CD14-positive monocyte (primary cell): ENCODE results near the gene BAG3. TPM values are rescaled to one million over a fixed set of nuclear protein-coding genes. Genes with fewer than 3 reads are reported as not detected.

Source experiments
- DNase-seq, 3 donors: peaks; one replicate each; pipeline ENCODE4 v3.0.0-alpha.2; 2011 to 2022
- H2AFZ ChIP-seq: 2 replicates; pipeline ENCODE4 v1.6.0; 2012; ENCODE audit warnings: mild to moderate bottlenecking, low read depth, low read length, inconsistent platforms; ENCODE audit not compliant: insufficient read depth, poor library complexity, severe bottlenecking
- H3K27ac ChIP-seq, 2 donors: 1 replicate in 1 of 2; 2 replicates in 1 of 2; pipeline ENCODE4 v1.5.1; 2012 to 2013; ENCODE audit warnings: low read length in 2 of 2, control low read depth in 1 of 2, inconsistent platforms in 1 of 2, low read depth in 1 of 2, mild to moderate bottlenecking in 1 of 2
- H3K27me3 ChIP-seq, 2 donors: one replicate each; pipeline versions ENCODE4 v1.6.0 to v1.6.1; 2011 to 2013; ENCODE audit warnings: low read length in 2 of 2; ENCODE audit not compliant: control insufficient read depth in 2 of 2, insufficient read depth in 2 of 2
- H3K36me3 ChIP-seq, 2 donors: replicated peaks in 1 of 2; 1 replicate in 1 of 2; 2 replicates in 1 of 2; pipeline versions ENCODE4 v1.5.1 to v1.6.1; 2012 to 2013; ENCODE audit warnings: low read length in 2 of 2, control low read depth in 1 of 2, inconsistent platforms in 1 of 2, mild to moderate bottlenecking in 1 of 2; ENCODE audit not compliant: insufficient read depth in 2 of 2, control insufficient read depth in 1 of 2
- H3K4me1 ChIP-seq, 2 donors: 1 replicate in 1 of 2; 2 replicates in 1 of 2; pipeline versions ENCODE4 v1.5.1 to v1.6.1; 2012 to 2013; ENCODE audit warnings: low read length in 2 of 2, control low read depth in 1 of 2, inconsistent platforms in 1 of 2, mild to moderate bottlenecking in 1 of 2, moderate library complexity in 1 of 2; ENCODE audit not compliant: insufficient read depth in 2 of 2, control insufficient read depth in 1 of 2
- H3K4me2 ChIP-seq: replicated peaks from 2 replicates; pipeline ENCODE3; 2012; ENCODE audit warnings: low read length, moderate library complexity, mild to moderate bottlenecking; ENCODE audit not compliant: poor library complexity, severe bottlenecking; ENCODE audit errors: extremely low read depth
- H3K4me3 ChIP-seq, 3 experiments: fragments of 200-600 bp in 1 of 3; sonication (generic) in 1 of 3; replicated peaks in 1 of 3; 1 replicate in 2 of 3; 2 replicates in 1 of 3; pipeline ENCODE4 v1.5.1; 2011 to 2013; ENCODE audit warnings: low read length in 3 of 3, mild to moderate bottlenecking in 3 of 3, control low read depth in 2 of 3, low read depth in 2 of 3, inconsistent platforms in 1 of 3, moderate library complexity in 1 of 3
- H3K79me2 ChIP-seq: 2 replicates; pipeline ENCODE4 v1.6.0; 2012; ENCODE audit warnings: mild to moderate bottlenecking, control low read depth, inconsistent platforms, low read length, moderate library complexity; ENCODE audit not compliant: insufficient read depth
- H3K9ac ChIP-seq: 2 replicates; pipeline ENCODE4 v1.6.0; 2017; ENCODE audit warnings: low read length, mild to moderate bottlenecking; ENCODE audit not compliant: insufficient read depth, poor library complexity, severe bottlenecking
- H3K9me3 ChIP-seq, 2 donors: replicated peaks in 1 of 2; 1 replicate in 1 of 2; 2 replicates in 1 of 2; pipeline versions ENCODE4 v1.5.1 to v1.6.1; 2012 to 2013; ENCODE audit warnings: low read length in 2 of 2, control low read depth in 1 of 2; ENCODE audit not compliant: control insufficient read depth in 1 of 2, insufficient read depth in 1 of 2
- H4K20me1 ChIP-seq: 2 replicates; pipeline ENCODE4 v1.6.0; 2012; ENCODE audit warnings: mild to moderate bottlenecking, low read length, control low read depth, moderate library complexity; ENCODE audit not compliant: insufficient read depth
- H3K27ac Mint-ChIP-seq, 7 donors: one replicate each; pipeline ENCODE4 v1.8.0; 2020; ENCODE audit warnings: mild to moderate bottlenecking in 7 of 7, mixed read lengths in 7 of 7, moderate library complexity in 6 of 7, inconsistent platforms in 2 of 7
- H3K27me3 Mint-ChIP-seq, 3 donors: one replicate each; pipeline ENCODE4 v1.8.0; 2021 to 2022; ENCODE audit warnings: low read depth in 3 of 3, mild to moderate bottlenecking in 3 of 3, mixed read lengths in 3 of 3, moderate library complexity in 3 of 3, inconsistent platforms in 1 of 3
- H3K36me3 Mint-ChIP-seq, 2 donors: one replicate each; pipeline ENCODE4 v1.8.0; 2020; ENCODE audit warnings: mixed read lengths in 2 of 2, inconsistent platforms in 1 of 2, mild to moderate bottlenecking in 1 of 2
- H3K4me1 Mint-ChIP-seq: one replicate; pipeline ENCODE4 v1.8.0; 2020; ENCODE audit warnings: mild to moderate bottlenecking, mixed read lengths
- H3K4me3 Mint-ChIP-seq, 2 donors: one replicate each; pipeline ENCODE4 v1.8.0; 2020; ENCODE audit warnings: mild to moderate bottlenecking in 2 of 2, mixed read lengths in 2 of 2, moderate library complexity in 1 of 2
- H3K9me3 Mint-ChIP-seq, 7 donors: one replicate each; pipeline ENCODE4 v1.8.0; 2020 to 2022; ENCODE audit warnings: mixed read lengths in 7 of 7, mild to moderate bottlenecking in 6 of 7, moderate library complexity in 6 of 7, inconsistent platforms in 2 of 7
- WGBS: methylation state at CpG from one replicate; pipeline ENCODE4 v1.1.5; 2013; ENCODE audit warnings: missing lambda C conversion rate; ENCODE audit not compliant: insufficient coverage; 5-methylcytosine and 5-hydroxymethylcytosine counted together
- intact Hi-C, 2 donors: fragments of 100-400 bp; cut with micrococcal nuclease; formaldehyde crosslinking; loops; one replicate each; pipeline versions ENCODE4 v1.15.0 to v1.15.1; 2023
- polyA plus RNA-seq, 3 donors: library from polyadenylated mRNA; depleted of rRNA in 1 of 3; unstranded in 2 of 3; stranded (reverse) in 1 of 3; fragments of 300-500 nt in 2 of 3; fragments of >200 nt in 1 of 3; fragmentation: Illumina TruSeq in 2 of 3; gene quantifications; 1 replicate in 2 of 3; 2 replicates in 1 of 3; pipeline ENCODE4 v1.2.3, GENCODE V29; 2012 to 2021
- TF ChIP-seq, protein P1 (sequence below): fragments of 200-600 bp; IDR thresholded peaks from one replicate; pipeline ENCODE4 v1.8.0; 2022; ENCODE audit warnings: antibody characterized with exemption, mild to moderate bottlenecking

BAG3 gene
- polyA plus RNA-seq, 3 donors, result 1.0 to 10.2 (median 2.8) TPM

DNA sequence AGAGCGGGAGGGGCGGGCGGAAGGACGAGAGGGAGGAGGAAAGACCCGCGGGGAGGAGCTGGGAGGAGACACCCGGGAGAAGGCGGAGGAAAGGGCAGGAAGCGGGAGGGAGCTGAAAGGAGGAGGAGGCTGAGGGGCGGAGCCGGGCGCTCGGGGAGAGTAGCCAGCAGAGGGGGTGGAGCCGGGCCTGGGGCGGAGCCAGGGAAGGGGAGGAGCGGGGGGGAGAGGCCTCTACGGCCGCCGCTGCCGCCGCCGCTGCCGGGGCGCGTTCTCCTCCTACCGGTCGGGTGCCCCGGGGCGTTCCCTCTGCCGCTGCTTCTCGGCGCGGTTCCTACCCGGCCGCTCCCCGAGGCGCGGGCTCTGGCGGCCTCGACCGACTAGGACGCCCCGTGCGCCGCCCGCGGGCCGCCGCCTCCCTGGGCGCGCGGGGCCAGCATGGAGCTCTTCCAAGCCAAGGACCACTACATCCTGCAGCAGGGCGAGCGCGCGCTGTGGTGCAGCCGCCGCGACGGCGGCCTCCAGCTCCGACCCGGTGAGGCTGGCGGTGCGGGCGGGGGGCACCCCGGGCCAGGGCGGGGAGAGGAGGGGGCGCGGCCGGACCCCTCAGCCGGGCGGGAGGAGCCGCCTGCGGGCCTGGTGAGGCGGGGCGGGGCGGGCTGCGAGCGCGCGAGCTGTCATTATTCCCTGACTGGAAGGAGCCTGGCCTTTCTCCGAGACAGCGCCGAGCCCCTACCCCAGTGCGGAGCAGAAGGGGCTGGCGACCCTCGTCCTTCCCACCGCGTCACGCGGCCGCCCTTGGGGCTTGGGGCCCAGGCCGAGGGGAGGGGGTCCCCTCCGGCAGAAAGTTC is 74.9 kb downstream of the BAG3 start, which contains the start of gene INPP5F:
TSS of gene INPP5F (plus strand) at position 223 of the 848 bp plus-strand sequence. CDS start at position 436, 213 bp downstream.
- Histone ChIP-seq H3K4me1 (peaks cover 30 to 35% of the 10 kb centered on the region in 2 donors), H3K27me3 (no peaks in the 10 kb centered on the region), H3K27ac (peak within 1 kb of the TSS; percentile 90 to 92), H3K9ac (peak within 1 kb of the TSS; percentile 85), H3K9me3 (no peaks in the 10 kb centered on the region), H3K36me3 (no peaks in the 10 kb centered on the region), H4K20me1 (no peaks in the 10 kb centered on the region), H2AFZ (peak within 1 kb of the TSS; percentile 89), H3K4me2 (peak within 1 kb of the TSS; percentile 93), H3K79me2 (peaks cover 22% of the 10 kb centered on the region), H3K4me3 (peak within 1 kb of the TSS; percentile 69 to 84 (median 83))
- TF ChIP-seq, protein P1, sequence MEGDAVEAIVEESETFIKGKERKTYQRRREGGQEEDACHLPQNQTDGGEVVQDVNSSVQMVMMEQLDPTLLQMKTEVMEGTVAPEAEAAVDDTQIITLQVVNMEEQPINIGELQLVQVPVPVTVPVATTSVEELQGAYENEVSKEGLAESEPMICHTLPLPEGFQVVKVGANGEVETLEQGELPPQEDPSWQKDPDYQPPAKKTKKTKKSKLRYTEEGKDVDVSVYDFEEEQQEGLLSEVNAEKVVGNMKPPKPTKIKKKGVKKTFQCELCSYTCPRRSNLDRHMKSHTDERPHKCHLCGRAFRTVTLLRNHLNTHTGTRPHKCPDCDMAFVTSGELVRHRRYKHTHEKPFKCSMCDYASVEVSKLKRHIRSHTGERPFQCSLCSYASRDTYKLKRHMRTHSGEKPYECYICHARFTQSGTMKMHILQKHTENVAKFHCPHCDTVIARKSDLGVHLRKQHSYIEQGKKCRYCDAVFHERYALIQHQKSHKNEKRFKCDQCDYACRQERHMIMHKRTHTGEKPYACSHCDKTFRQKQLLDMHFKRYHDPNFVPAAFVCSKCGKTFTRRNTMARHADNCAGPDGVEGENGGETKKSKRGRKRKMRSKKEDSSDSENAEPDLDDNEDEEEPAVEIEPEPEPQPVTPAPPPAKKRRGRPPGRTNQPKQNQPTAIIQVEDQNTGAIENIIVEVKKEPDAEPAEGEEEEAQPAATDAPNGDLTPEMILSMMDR, result peak; percentile 32
- 0% methylated on average over 91 of the region's 95 CpGs for WGBS
- DNase-seq, result peak; percentile 96 to 99 (median 96)
- H3K4me3 Mint-ChIP-seq, result peak within 1 kb of the TSS; percentile 84 to 94
- H3K4me1 Mint-ChIP-seq, result peaks cover 38% of the 10 kb centered on the region
- H3K9me3 Mint-ChIP-seq, result peaks cover 0 to 2% (median 0%) of the 10 kb centered on the region in 7 donors
- peaks cover 0 to 3% (median 2%) of the 10 kb centered on the region in 3 donors for H3K27me3 Mint-ChIP-seq
- peak within 1 kb of the TSS; percentile 88 to 98 (median 95) for H3K27ac Mint-ChIP-seq
- H3K36me3 Mint-ChIP-seq, result peaks cover 3 to 8% of the 10 kb centered on the region in 2 donors
- intact Hi-C loops, result loop anchor here (1.0 to 2.0 kb wide), 2 partner anchors 27 to 131 kb away; no protein-coding TSS in a partner anchor

DNA sequence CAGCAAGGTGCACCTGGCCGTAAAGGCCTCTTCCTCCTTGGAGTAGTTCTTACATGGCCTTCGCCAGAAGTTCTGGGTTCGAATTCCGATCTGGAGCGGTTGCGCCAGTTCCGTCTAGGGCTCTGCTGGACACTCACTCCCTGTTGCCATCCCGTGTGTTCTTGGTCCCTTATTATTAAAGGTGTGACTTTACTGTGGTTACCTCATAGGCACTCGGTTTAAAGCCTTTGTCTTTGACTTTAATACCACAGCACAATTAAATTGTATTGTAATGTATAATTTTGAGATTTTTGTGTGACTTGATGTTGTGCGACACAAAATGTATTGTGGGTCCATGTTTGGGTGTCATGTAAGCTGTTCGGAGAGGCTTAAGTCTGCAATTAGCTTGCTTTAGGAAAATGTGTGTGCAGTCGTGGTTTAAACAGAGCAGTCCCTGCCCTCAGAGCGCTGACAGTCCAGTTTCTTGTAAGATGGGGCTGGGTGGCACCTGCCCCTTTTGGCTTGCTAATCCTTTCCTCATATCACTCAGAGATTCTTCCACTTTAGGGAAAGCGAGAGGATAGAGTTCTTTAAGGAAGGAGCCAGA is 75.6 kb downstream of the BAG3 start:
- DNase-seq, result no peak
- peak overlapping the region; percentile 85 for H3K9ac ChIP-seq
- H3K4me3 Mint-ChIP-seq, result peak overlapping the region; percentile 84 to 94
- peaks cover 22% of the 10 kb centered on the region for H3K79me2 ChIP-seq
- H2AFZ ChIP-seq, result peak overlapping the region; percentile 89
- TF ChIP-seq, protein P1, result no peak
- peak overlapping the region; percentile 40 to 83 (median 44) for H3K4me3 ChIP-seq
- H3K27me3 ChIP-seq, result no peaks in the 10 kb centered on the region
- H3K4me1 ChIP-seq, result peaks cover 30 to 35% of the 10 kb centered on the region in 2 donors
- peak overlapping the region; percentile 93 for H3K4me2 ChIP-seq
- peaks cover 0 to 3% (median 2%) of the 10 kb centered on the region in 3 donors for H3K27me3 Mint-ChIP-seq
- H3K27ac Mint-ChIP-seq, result peak overlapping the region in 4 of 7 donors; percentile 54 to 84 (median 74)
- no peaks in the 10 kb centered on the region for H3K9me3 ChIP-seq
- H3K36me3 ChIP-seq, result no peaks in the 10 kb centered on the region
- H3K36me3 Mint-ChIP-seq, result peaks cover 3 to 8% of the 10 kb centered on the region in 2 donors
- 50% methylated on average over 8 of the region's 14 CpGs for WGBS
- H3K27ac ChIP-seq, result peak overlapping the region in 1 of 2 donors; percentile 58
- H3K4me1 Mint-ChIP-seq, result peaks cover 38% of the 10 kb centered on the region
- intact Hi-C loops, result loop anchor here in 1 of 2 donors (1.0 kb wide), 1 partner anchor 131 kb away; no protein-coding TSS in a partner anchor
- H4K20me1 ChIP-seq, result no peaks in the 10 kb centered on the region
- H3K9me3 Mint-ChIP-seq, result no peaks in the 10 kb centered on the region
